Measurements from ENCODE around the gene ADAMTS1.

The ADAMTS1 gene

DNA sequence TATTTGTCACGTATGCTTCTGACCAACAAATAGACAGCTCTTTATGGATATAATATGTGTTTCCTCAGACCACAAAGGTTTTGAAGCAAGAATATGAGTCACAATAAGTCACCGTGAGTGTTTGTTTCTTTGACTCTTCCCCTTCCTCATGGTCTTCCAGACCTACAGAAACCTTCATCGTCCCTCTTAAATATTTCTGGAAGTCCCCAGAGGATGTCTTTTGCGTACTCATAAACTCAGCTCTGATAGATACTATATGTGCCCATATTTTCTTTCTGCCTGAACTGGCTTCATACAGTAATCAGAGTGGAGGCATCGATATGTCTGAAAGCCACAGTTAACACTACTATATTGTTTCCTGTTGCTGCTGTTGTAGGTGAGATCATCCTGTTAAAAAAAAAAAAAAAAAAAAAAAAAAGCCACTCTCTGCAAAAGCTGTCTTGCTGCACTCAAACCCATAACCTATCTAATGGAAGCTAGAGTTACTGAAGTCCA is 38.4 kb downstream of the ADAMTS1 start:
- no peak overlapping the region for H2BK5ac ChIP-seq (ENCODE audit: low read length)
- no peaks in the 10 kb centered on the region for H3K9me3 ChIP-seq (replicated peaks in 1 of 2; ENCODE audit: control insufficient read depth in 2 of 2, insufficient read depth in 1 of 2, low read depth in 1 of 2, low read length in 2 of 2)
- H3K18ac ChIP-seq (ENCODE audit: low read length), result no peak overlapping the region
- H4K91ac ChIP-seq (ENCODE audit: low read depth, low read length, poor library complexity), result no peak overlapping the region
- DNase-seq (ENCODE audit: low spot score), result no peak
- H3K4me3 ChIP-seq (ENCODE audit: low read length in 2 of 2), result no peak overlapping the region
- no peak overlapping the region for H2BK12ac ChIP-seq (ENCODE audit: low read length)
- H3K9ac ChIP-seq (ENCODE audit: low read depth, low read length, poor library complexity), result no peak overlapping the region
- H3K23ac ChIP-seq (ENCODE audit: low read depth, low read length, poor library complexity), result no peak overlapping the region
- peaks cover 0 to 3% (median 0%) of the 10 kb centered on the region in 3 experiments for H3K27me3 ChIP-seq (ENCODE audit: control insufficient read depth in 3 of 3, insufficient read depth in 3 of 3, low read depth in 1 of 3, low read length in 3 of 3)
- H3K79me1 ChIP-seq (ENCODE audit: low read depth, low read length), result no peaks in the 10 kb centered on the region
- WGBS, 2 donors (ENCODE audit: extremely low coverage in 2 of 2, insufficient read length in 2 of 2, insufficient replicate concordance in 1 of 2), result no CpG with 5 or more reads among the region's 5 CpGs
- H3K4ac ChIP-seq (ENCODE audit: low read length), result no peak overlapping the region
- H3K4me2 ChIP-seq (ENCODE audit: insufficient read depth, low read length, poor library complexity, severe bottlenecking), result no peak overlapping the region
- H3K4me1 ChIP-seq (ENCODE audit: control insufficient read depth in 2 of 2, insufficient read depth in 1 of 2, low read depth in 1 of 2, low read length in 2 of 2), result no peaks in the 10 kb centered on the region
- H2AFZ ChIP-seq (ENCODE audit: low read length), result no peak overlapping the region
- H4K8ac ChIP-seq (ENCODE audit: low read depth, low read length), result no peak overlapping the region
- H3K14ac ChIP-seq (ENCODE audit: low read length), result no peak overlapping the region
- H3K36me3 ChIP-seq (replicated peaks in 1 of 2; ENCODE audit: control insufficient read depth in 2 of 2, insufficient read depth in 2 of 2, low read length in 2 of 2), result no peaks in the 10 kb centered on the region
- no peak overlapping the region for H2BK15ac ChIP-seq (ENCODE audit: low read length)
- no peak overlapping the region for H2AK5ac ChIP-seq (ENCODE audit: low read depth, low read length)
- no peak overlapping the region for H3K27ac ChIP-seq (replicated peaks; ENCODE audit: low read length)
- no peak overlapping the region for H2BK120ac ChIP-seq (ENCODE audit: low read depth, low read length)

DNA sequence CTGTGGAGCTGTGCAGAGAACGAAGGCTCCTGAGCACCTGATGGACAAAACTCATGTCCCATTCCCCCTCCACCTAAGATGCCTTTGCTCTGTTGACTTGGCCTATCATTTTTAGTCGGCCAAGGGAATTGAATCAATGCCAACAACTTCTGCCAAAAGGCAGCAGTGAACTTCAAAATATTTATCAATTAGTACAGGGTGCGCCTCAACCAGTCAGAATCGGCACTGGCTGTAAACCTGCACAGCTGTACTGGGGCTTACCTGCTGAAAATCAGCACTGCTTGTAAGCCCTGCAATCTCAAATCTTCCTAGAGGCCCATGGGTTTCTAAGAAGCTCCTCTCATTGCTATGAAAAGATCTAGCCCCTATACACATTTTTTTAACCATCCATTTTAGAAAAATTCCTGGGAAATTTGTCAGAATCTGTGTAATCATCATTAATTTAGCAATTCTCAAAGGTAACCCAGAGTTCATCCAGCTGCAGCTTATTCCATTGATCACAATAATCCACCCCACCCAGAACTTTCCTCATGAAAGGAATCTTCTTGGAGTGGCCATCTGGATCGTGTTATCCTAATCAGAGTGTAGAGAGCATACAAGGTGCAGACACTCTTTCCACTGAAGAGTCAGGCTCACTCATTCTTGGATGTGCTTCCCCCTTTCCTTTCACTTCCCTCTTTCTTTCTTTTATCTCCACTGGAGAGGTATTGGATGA is 40.2 kb downstream of the ADAMTS1 start:
- H3K9me3 ChIP-seq (replicated peaks in 1 of 2; ENCODE audit: control insufficient read depth in 2 of 2, insufficient read depth in 1 of 2, low read depth in 1 of 2, low read length in 2 of 2), result no peaks in the 10 kb centered on the region
- no peak overlapping the region for H4K8ac ChIP-seq (ENCODE audit: low read depth, low read length)
- H3K27me3 ChIP-seq (ENCODE audit: control insufficient read depth in 3 of 3, insufficient read depth in 3 of 3, low read depth in 1 of 3, low read length in 3 of 3), result peaks cover 0 to 3% (median 0%) of the 10 kb centered on the region in 3 experiments
- H3K23ac ChIP-seq (ENCODE audit: low read depth, low read length, poor library complexity), result no peak overlapping the region
- H3K4ac ChIP-seq (ENCODE audit: low read length), result no peak overlapping the region
- H2BK15ac ChIP-seq (ENCODE audit: low read length), result no peak overlapping the region
- H3K79me1 ChIP-seq (ENCODE audit: low read depth, low read length), result no peaks in the 10 kb centered on the region
- H2BK5ac ChIP-seq (ENCODE audit: low read length), result no peak overlapping the region
- no peak overlapping the region for H4K91ac ChIP-seq (ENCODE audit: low read depth, low read length, poor library complexity)
- no peaks in the 10 kb centered on the region for H3K4me1 ChIP-seq (ENCODE audit: control insufficient read depth in 2 of 2, insufficient read depth in 1 of 2, low read depth in 1 of 2, low read length in 2 of 2)
- no peak overlapping the region for H3K14ac ChIP-seq (ENCODE audit: low read length)
- no peak overlapping the region for H2BK120ac ChIP-seq (ENCODE audit: low read depth, low read length)
- no peak overlapping the region for H3K9ac ChIP-seq (ENCODE audit: low read depth, low read length, poor library complexity)
- no peak overlapping the region for H2BK12ac ChIP-seq (ENCODE audit: low read length)
- no CpG with 5 or more reads among the region's 5 CpGs for WGBS, 2 donors (ENCODE audit: extremely low coverage in 2 of 2, insufficient read length in 2 of 2, insufficient replicate concordance in 1 of 2)
- no peak overlapping the region for H3K27ac ChIP-seq (replicated peaks; ENCODE audit: low read length)
- no peak overlapping the region for H2AFZ ChIP-seq (ENCODE audit: low read length)
- H3K4me3 ChIP-seq (ENCODE audit: low read length in 2 of 2), result no peak overlapping the region
- no peak overlapping the region for H2AK5ac ChIP-seq (ENCODE audit: low read depth, low read length)
- no peak overlapping the region for H3K4me2 ChIP-seq (ENCODE audit: insufficient read depth, low read length, poor library complexity, severe bottlenecking)
- H3K36me3 ChIP-seq (replicated peaks in 1 of 2; ENCODE audit: control insufficient read depth in 2 of 2, insufficient read depth in 2 of 2, low read length in 2 of 2), result no peaks in the 10 kb centered on the region
- no peak overlapping the region for H3K18ac ChIP-seq (ENCODE audit: low read length)
- DNase-seq (ENCODE audit: low spot score), result no peak

DNA sequence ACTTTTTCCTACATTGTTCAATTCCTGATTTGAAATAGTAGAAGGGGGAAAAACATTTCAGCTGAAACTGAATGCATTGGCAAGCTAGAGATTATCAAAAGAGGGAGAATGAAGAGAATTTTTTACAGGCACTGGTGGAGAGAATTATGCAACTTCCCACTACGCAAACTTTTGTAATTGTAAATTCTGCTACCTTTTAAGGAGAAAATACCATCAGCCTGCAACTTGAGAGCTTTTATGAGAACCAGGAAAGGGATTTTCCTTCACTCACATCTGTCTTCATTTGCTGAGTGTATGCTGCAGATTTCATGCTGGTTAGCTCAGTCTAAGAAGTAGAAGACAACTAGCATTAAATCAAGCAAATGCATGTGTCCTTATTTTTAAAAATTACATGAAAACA is 43.7 kb downstream of the ADAMTS1 start:
- H3K9ac ChIP-seq (ENCODE audit: low read depth, low read length, poor library complexity), result no peak overlapping the region
- no peak overlapping the region for H2BK12ac ChIP-seq (ENCODE audit: low read length)
- H3K36me3 ChIP-seq (replicated peaks in 1 of 2; ENCODE audit: control insufficient read depth in 2 of 2, insufficient read depth in 2 of 2, low read length in 2 of 2), result no peaks in the 10 kb centered on the region
- no peak overlapping the region for H2BK120ac ChIP-seq (ENCODE audit: low read depth, low read length)
- no peak overlapping the region for H3K4me3 ChIP-seq (ENCODE audit: low read length in 2 of 2)
- H3K27me3 ChIP-seq (ENCODE audit: control insufficient read depth in 3 of 3, insufficient read depth in 3 of 3, low read depth in 1 of 3, low read length in 3 of 3), result no peaks in the 10 kb centered on the region
- no peak overlapping the region for H3K18ac ChIP-seq (ENCODE audit: low read length)
- H4K91ac ChIP-seq (ENCODE audit: low read depth, low read length, poor library complexity), result no peak overlapping the region
- H2AK5ac ChIP-seq (ENCODE audit: low read depth, low read length), result no peak overlapping the region
- H3K4me2 ChIP-seq (ENCODE audit: insufficient read depth, low read length, poor library complexity, severe bottlenecking), result no peak overlapping the region
- no peak overlapping the region for H4K8ac ChIP-seq (ENCODE audit: low read depth, low read length)
- H3K9me3 ChIP-seq (replicated peaks in 1 of 2; ENCODE audit: control insufficient read depth in 2 of 2, insufficient read depth in 1 of 2, low read depth in 1 of 2, low read length in 2 of 2), result peaks cover 0 to 2% of the 10 kb centered on the region in 2 donors
- no peak overlapping the region for H2BK5ac ChIP-seq (ENCODE audit: low read length)
- H3K4me1 ChIP-seq (ENCODE audit: control insufficient read depth in 2 of 2, insufficient read depth in 1 of 2, low read depth in 1 of 2, low read length in 2 of 2), result no peaks in the 10 kb centered on the region
- H2BK15ac ChIP-seq (ENCODE audit: low read length), result no peak overlapping the region
- H3K14ac ChIP-seq (ENCODE audit: low read length), result no peak overlapping the region
- H3K79me1 ChIP-seq (ENCODE audit: low read depth, low read length), result no peaks in the 10 kb centered on the region
- no CpG with 5 or more reads among the region's 1 CpG for WGBS, 2 donors (ENCODE audit: extremely low coverage in 2 of 2, insufficient read length in 2 of 2, insufficient replicate concordance in 1 of 2)
- H3K23ac ChIP-seq (ENCODE audit: low read depth, low read length, poor library complexity), result no peak overlapping the region
- no peak overlapping the region for H2AFZ ChIP-seq (ENCODE audit: low read length)
- H3K4ac ChIP-seq (ENCODE audit: low read length), result no peak overlapping the region
- DNase-seq (ENCODE audit: low spot score), result no peak
- H3K27ac ChIP-seq (replicated peaks; ENCODE audit: low read length), result no peak overlapping the region

DNA sequence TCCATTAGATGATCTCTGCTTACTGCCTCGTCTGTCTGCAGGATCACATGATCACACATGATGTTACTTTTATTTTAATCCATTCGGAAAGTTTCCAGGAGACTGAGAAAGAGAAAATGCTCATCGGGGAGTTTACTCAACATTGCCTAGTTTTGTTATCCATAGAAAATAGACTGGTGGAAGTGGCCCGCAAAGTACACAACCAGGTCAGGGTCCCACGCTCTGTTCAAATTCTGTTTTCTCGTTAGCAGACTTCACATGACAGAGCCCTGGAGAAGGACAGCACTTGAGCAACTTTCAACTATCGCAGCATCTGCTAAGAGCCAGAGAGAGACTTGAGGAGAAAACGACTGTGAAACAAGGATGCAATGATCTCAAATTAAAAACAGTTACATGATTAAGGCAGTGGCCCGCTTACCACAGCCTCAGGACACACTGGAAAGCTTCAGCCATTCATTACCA is 44.2 kb downstream of the ADAMTS1 start:
- H2AK5ac ChIP-seq (ENCODE audit: low read depth, low read length), result no peak overlapping the region
- no peak overlapping the region for H3K27ac ChIP-seq (replicated peaks; ENCODE audit: low read length)
- no peak overlapping the region for H3K9ac ChIP-seq (ENCODE audit: low read depth, low read length, poor library complexity)
- H3K4me2 ChIP-seq (ENCODE audit: insufficient read depth, low read length, poor library complexity, severe bottlenecking), result no peak overlapping the region
- H3K4me1 ChIP-seq (ENCODE audit: control insufficient read depth in 2 of 2, insufficient read depth in 1 of 2, low read depth in 1 of 2, low read length in 2 of 2), result peaks cover 0 to under 1% of the 10 kb centered on the region in 2 donors
- no peak overlapping the region for H2BK5ac ChIP-seq (ENCODE audit: low read length)
- H2BK120ac ChIP-seq (ENCODE audit: low read depth, low read length), result no peak overlapping the region
- no peak overlapping the region for H3K18ac ChIP-seq (ENCODE audit: low read length)
- no peaks in the 10 kb centered on the region for H3K79me1 ChIP-seq (ENCODE audit: low read depth, low read length)
- H3K14ac ChIP-seq (ENCODE audit: low read length), result no peak overlapping the region
- H4K91ac ChIP-seq (ENCODE audit: low read depth, low read length, poor library complexity), result no peak overlapping the region
- no peaks in the 10 kb centered on the region for H3K27me3 ChIP-seq (ENCODE audit: control insufficient read depth in 3 of 3, insufficient read depth in 3 of 3, low read depth in 1 of 3, low read length in 3 of 3)
- H4K8ac ChIP-seq (ENCODE audit: low read depth, low read length), result no peak overlapping the region
- no peak overlapping the region for H3K4me3 ChIP-seq (ENCODE audit: low read length in 2 of 2)
- H2BK15ac ChIP-seq (ENCODE audit: low read length), result no peak overlapping the region
- no peaks in the 10 kb centered on the region for H3K36me3 ChIP-seq (replicated peaks in 1 of 2; ENCODE audit: control insufficient read depth in 2 of 2, insufficient read depth in 2 of 2, low read length in 2 of 2)
- H3K4ac ChIP-seq (ENCODE audit: low read length), result no peak overlapping the region
- no peak overlapping the region for H2AFZ ChIP-seq (ENCODE audit: low read length)
- H2BK12ac ChIP-seq (ENCODE audit: low read length), result no peak overlapping the region
- no peak overlapping the region for H3K23ac ChIP-seq (ENCODE audit: low read depth, low read length, poor library complexity)
- no CpG with 5 or more reads among the region's 9 CpGs for WGBS, 2 donors (ENCODE audit: extremely low coverage in 2 of 2, insufficient read length in 2 of 2, insufficient replicate concordance in 1 of 2)
- H3K9me3 ChIP-seq (replicated peaks in 1 of 2; ENCODE audit: control insufficient read depth in 2 of 2, insufficient read depth in 1 of 2, low read depth in 1 of 2, low read length in 2 of 2), result peaks cover 0 to 2% of the 10 kb centered on the region in 2 donors
- no peak for DNase-seq (ENCODE audit: low spot score)

Measured in neuronal stem cell (in vitro differentiated cells).